HG03039 (cell line): ENCODE data around the gene FOXK1.

Experiments used
- ATAC-seq: cut with Tn5 transposase; IDR thresholded peaks from one replicate; pipeline ENCODE4 v1.9.1; 2021; ENCODE audit warnings: mild to moderate bottlenecking, moderate library complexity; ENCODE audit not compliant: unreplicated experiment

Gene FOXK1

DNA sequence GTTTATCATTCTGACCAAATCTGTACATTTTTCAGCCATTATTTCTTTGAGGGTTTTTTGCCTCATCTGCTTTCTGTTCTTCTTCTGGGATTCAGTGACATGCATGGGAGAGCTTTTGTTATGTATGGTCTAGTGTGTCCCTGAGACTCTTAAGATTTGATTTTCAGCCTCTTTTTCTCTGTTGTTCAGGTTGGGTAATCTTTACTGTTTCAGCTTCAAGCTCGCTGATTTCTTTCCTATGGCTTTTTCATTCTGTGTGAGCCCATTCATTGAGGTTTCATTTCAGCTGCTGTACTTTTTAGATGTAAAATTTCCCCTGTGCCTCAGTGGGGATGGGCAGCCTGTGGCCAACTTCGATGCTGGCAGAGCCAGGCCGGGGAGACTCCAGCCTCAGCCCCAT, 38.1 kb downstream of the FOXK1 start:
- ATAC-seq, result no peak

DNA sequence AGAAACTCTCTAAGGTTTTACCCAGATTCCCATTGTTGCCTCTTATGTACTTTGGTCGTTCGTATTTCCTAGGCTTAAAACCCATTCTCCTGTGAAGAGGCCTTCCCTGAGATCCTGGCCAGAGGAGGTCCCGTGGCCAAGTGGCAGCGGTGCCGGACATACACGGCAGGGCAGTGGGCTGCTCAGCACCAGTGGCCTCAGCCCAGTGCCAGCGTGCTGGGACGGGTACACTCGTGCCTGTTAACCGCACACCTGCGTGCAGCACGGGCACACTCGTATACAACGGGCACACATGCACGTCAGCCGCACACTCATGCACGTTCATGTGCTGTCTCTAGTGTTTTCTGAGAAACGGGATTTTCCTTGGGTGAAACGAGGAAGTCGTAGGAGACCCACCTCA, 40.2 kb downstream of the FOXK1 start:
- no peak for ATAC-seq

DNA sequence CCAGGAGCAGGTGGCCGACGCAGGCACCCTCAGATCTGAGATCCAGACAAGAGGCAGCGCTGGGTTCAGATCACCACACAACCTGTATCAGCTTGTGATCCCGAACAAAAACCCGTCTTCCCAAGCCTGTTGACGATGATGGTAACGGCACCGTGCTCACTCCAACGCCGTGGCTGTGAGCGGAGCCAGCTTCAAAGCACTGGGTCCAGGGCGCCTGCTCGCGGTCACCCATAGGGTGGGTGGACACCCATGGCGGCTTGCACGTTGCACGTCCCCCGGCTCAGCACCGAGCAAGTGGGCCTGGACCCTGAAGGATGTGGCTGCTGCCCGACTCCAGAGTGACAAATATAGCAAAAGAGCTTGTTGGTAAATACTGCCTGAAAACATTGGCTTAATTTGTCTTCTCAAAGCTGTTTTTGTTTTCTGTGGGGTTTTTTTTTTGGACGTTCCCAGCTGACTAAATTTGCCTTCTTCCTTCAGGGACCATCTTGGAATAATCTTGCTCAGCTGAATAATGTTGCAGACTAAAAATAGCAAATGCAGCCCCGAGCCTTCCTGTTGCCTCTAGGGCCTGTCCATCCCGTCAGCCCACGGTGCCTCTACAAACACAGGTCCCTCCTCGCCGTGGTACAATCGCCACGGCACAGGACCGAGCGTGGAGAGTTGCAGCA, 41.0 kb downstream of the FOXK1 start:
- ATAC-seq, result no peak

DNA sequence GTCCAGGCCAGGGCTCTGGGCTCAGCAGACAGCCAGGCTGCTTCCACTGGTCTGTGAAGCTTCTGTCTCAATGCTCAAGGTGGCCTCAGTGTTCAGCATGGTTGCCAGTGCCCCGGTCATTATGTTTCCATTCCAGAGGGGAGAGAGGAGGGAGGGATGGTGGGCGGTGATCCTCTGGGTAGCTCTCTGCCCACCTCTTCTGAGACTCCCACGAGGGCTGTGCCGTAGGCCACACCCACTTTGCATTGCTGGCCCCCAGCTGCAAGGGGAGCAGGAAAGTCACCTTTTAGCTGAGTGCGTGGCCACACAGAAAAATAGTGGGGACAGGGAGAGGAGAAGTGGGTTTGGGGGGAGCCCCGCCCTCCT, 42.5 kb downstream of the FOXK1 start:
- peak; percentile 22 for ATAC-seq

DNA sequence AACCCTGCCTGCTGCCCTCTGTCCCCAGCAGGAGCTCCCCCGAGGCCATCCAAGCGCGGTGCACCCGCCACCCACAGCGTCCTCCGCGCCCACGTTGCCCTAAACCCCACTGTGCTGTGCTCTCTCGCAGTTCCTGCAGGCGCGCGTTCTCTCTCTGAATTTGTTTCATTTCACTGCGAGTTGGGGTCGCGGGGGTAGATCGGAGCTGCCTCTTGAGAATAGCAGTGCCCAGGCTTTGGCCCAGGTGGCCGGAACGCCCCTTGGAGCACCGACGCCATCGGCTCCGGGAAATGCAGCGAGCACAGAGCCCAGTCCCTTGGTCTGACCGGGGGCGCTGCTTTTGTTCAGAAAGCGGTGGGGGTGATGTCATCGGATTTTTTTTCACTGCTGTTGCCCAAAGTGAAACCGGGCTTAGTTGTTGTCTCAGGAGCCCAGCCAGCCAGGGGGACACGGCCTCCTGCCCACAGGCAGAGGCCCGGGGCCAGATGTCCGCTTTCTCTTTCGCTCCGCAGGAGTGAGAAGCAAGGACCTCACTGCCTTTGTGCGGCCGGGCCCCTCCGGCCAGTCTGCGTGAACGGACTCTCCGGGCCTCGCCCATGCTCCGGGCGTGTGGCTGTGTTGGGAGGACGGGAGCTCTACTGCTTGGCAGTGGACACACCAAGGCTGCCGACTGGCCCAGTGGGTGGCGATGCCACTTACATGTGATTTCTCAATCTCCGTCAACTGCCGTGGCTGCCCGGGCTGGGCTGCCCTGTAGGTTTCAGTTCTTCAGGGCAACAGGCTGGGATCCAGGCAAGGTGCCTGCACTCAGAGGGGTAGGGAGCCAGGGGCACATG, 43.1 kb downstream of the FOXK1 start:
- peak; percentile 69 for ATAC-seq

DNA sequence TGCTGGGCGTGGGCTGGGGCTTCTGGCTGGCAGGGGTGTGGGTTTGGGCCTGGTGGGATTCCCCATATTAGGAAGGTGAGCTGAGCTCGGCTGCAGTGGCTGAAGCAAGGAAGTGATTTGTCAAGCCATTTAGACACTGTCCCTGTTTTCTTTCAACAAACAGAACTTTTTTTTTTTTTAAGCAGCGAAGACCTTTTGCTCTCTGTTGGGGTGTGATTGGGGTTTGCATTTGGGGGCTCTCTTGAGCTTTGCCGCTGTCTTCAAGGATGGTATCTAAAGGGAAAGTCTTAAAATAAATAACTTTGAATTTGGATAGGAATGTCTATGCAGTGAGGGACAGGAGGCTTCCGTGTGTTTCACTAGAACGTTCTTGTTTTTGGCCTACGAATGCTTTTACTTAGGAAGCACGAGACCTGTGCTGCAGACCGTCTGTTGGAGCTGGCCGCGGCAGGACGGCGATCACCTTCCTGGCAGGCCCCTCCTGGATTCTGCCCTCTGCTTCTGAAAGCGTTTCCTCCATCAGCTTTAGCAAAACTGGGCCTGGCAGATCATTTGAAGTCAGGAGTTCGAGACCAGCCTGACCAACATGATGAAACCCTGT, 43.9 kb downstream of the FOXK1 start:
- ATAC-seq, result no peak

DNA sequence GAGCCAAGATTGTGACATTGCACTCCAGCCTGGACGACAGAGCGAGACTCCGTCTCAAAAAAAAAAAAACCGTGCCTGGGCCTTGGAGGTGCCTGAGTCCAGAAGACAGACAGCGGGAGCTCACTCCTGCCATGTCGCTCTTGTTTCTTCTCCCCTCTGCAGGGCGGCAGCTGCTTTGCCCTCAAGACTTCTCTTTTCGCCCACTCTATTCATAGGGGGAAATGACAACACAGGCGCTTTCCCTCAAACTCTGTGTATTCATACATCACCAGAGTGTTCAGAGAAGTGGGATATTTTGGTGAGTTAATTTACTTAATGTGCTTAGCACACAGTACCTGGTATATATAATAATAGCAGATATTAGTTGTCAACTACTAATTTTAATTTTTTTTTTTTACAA, 44.5 kb downstream of the FOXK1 start:
- no peak for ATAC-seq

DNA sequence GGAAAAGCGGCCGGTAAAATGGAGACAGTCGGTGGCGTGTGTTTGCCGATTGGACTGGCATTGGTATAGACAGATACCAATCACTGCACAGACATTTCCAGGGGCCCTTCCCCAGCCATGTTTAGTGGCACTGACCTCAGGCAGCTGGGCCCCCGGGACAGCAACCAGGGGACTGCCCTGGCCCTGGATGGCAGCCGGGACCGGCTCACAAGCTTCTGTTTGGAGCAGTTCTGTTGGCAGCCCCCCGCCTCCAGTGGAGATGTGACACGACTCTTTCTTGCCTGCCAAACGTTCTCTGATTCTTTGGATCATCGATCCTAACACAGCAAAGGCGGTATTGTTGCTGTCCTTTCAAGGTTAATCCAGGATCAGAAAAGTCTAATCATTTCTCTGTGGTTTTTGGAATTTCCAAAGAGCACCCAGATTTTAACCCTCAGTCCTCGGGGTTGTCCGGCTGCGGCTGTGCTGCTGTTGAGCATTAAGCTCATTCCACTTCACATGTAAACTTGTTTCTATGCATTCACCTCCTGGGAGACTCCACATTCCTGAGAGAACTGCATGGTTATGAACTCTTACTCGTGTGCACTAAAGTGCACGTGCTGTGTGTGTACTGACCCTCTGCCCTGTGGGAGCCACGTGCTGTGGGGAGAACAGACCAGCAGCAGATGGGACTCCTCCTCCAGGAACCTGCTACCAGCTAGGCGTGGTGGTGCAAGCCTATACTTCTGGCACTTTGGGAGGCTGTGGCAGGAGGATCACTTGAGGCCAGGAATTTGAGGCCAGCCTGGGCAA, 46.0 kb downstream of the FOXK1 start:
- no peak for ATAC-seq

DNA sequence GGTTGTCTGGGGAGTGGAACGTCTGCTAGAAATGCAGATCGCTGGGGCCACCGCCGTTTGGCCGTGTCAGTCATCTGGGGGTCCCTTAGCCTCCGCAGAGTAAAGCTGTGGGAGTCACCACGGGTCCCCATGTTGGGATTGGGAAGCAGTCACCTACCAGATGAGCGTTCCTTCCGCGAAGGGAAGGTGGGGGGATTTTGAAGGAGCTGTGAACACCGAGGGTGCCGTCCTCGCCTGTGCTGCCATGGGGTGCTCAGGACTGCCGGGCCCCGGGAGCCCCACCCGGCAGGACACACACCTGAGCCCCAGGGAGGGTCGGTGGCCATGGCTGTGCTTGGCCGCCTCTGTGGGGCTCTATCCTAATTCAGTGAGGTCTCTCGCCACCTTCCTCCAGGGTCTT, 47.2 kb downstream of the FOXK1 start:
- no peak for ATAC-seq

DNA sequence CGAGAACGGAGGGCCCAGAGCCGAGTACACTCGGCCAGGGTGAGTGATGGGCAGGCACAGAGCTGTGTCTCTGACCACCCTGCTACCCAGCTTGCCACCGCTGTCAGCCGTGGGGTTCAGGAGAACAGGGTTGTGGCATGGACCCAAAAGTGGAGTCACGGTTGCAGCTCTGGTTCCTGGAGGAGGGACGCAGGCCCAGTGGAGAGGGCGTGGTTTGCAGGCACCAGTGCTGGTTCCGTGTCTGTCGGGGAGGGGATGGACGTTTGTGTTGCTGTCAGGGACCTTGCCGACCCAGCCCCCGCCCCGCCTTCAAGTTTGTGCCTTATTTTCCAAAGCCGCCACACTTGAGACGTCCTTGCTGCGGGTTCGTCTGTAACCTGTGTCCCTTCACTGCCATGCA, 48.2 kb downstream of the FOXK1 start:
- ATAC-seq, result no peak

DNA sequence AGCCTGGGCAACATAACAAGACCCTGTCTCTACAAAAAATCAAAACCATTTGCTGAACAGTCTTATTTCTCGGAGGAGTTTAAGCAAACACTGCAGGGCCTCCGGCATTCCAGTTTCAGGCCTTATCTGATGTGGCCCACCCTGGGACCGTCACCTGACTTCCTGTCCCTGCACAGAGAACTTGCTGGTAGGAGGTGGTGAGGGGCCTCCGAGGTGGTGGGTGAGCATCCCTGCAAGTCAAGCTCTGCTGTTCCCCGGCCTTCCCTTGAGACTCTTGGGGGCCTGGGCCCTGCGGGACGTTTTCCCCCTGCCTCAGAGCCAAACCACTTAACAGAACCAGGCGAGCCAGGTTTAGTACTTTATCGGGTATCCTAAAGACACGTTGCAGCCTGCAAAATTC, 48.9 kb downstream of the FOXK1 start:
- ATAC-seq, result no peak

DNA sequence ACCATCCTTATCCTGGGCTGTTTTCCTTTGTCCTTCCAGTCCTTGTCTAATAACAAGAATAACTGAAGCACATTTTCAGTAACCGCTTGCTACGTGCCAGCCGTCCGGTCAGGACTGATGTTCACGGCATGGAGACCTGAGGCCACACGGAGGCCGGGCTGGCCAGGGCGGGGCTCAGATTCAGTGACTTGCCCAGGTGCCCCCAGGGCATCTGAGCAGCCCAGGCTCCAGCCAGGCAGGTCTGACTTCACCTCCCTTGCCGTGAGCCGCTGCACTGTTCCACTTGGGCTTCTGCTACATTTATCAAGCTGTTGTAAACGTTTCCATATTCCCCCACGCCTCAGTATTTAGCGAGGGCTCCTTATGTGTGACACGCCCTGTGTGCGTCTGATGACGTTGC, 49.7 kb downstream of the FOXK1 start:
- ATAC-seq, result no peak

DNA sequence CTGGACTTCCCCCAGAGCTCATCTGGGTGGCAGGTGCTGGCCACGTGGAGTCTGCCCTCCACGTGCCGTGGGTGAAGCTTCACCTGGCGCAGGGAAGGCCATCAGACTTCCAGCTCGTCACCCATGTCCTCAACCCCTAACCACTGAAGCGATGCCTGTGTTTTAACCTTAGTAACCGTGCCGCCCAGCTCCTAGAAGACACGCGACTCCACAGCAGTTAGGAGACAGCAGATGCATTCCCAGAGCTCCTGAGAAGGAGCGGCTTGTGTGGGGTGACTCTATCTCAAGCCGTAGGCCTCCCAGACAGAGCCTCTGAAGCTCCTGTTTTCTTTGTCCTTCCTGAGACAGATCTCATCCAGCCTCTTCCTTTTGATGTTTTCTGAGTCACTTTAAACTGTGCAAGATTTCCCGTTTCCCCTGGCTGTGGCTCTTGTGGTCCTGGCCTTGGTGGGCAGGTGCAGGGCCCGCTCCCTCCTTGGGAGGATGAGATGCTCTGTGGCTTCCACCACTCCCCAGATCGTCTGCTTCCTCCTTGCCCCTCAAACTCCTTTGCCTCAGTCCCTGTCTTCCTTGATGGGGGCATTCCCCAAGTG, 51.9 kb downstream of the FOXK1 start:
- ATAC-seq, result no peak

DNA sequence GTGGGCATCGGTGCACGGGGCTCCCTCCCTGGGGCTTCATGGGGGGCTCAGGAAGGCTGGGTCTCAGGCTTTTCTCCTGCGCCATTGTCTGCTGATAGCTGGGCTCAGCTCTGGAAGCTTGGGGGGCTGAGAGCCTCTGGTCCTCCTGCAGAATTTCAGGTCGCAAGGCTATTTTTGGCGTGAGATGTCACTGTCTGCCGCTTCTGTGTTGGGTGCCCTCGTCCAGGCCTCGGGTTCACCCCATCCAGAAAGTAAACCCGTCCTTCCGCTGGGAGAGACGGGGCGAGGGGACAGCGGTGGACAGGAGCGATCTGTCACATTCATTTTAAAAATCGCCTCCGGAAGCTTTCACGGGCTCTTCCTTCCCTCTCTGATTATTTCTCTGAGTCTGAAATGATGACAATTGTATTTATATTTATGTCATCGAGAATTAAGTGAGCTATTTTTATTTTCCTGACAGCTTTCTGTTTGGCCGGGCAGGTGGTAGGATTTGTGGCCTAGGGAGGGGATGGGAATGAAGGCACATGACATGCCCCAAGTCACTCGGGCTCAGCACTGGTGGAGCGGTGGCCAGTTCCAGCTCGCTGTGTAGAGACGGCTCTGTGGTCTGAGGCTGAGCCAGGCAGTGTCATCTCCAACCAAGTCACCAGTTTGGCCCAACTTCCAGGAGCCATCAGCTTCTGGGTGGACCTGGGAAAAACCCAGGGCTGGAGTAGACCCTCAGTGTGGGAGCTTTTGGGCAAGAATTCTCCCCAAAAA, 52.7 kb downstream of the FOXK1 start:
- ATAC-seq, result no peak

DNA sequence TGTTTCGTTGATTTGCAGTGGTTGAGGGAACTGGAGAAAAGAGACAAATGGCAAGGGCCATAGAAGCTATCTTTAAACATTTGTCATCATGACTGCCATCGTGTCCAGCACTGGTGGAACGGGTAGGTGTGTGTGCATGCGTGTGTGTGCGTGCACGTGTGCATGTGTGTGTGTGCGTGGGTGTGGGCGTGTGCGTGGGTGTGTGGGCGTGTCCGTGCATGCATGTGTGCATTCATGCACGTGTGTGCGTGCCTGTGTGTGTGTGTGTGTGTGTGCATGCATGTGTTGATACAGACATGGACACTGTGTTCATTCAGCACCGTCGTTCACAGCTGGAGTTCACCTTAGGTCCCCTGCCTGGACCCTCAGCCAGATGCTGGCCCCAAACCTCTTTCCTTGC, 55.2 kb downstream of the FOXK1 start:
- no peak for ATAC-seq

DNA sequence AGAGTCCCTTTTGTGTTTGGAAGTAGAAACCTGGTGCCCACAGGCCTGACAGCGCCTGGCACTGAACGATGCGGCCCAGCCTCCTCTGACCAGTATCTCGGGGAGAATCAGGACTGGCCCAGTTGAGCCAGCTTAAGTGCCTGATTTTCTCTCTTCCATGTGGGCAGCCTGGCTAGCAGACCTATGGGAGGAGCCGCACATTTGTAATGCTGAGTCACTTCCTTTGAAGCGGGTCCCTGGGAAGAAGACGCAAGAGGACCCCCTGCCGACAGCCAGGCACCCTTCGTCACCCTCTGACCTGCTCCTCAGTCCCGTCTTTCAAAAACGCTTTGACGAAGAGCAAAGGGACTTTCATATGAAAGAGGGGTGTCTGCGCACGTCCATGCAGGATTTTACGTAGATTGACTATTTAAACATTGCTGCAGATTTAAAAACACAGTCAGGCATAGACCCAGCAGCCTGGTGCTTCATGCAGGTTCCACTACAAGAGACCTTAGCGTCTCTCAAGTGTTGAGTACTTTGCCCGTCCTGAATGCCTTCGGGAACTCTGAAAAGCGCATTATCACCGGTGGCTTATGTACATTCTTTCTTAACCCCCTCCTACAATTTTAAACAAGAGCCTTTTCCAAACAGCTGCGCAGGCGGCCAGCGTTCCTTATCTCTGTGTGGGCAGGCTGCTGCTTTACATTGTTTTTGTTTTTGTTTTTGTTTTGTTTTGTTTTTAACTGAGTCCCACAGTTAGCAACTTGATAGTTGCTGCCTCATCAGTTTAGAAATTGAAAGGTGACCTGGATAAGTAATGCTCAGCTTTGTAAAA, 56.8 kb downstream of the FOXK1 start:
- no peak for ATAC-seq

DNA sequence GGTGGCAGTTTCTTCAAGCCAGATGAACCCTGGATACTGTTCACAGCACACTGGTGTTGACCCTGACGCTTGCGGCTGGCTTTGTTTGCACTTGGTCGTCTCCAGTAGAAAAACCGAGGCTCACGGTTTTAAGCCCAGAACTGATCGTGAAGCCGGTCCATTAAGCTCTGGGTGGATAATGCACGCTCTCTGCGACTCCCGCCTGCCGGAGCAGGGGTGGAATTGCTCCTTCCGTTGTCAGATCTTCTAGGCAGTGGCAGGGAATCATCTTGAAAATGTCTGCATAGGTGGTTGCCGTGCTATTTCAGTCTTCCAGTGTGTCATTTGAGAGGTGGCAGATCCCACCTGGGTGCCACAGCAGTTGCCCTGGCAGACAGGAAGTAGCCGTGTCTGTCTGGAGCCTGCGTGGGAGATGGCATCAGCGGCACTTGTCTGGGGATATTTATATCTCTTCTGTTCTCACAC, 57.5 kb downstream of the FOXK1 start:
- no peak for ATAC-seq

DNA sequence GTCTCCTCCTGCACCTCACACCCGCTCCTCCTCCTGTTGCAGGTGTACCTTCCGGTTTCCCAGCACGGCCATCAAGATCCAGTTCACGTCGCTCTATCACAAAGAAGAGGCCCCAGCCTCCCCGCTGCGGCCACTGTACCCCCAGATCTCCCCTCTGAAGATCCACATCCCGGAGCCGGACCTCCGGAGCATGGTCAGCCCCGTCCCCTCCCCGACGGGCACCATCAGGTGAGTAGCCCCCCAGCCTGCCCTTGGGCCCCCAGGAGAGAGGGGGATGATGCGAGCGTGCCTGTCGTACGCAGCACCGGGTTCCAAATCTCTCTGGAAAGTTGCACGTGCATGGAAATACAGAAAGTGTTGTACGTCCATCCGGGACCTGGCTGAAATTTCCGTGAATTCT, 58.7 kb downstream of the FOXK1 start:
- ATAC-seq, result no peak

DNA sequence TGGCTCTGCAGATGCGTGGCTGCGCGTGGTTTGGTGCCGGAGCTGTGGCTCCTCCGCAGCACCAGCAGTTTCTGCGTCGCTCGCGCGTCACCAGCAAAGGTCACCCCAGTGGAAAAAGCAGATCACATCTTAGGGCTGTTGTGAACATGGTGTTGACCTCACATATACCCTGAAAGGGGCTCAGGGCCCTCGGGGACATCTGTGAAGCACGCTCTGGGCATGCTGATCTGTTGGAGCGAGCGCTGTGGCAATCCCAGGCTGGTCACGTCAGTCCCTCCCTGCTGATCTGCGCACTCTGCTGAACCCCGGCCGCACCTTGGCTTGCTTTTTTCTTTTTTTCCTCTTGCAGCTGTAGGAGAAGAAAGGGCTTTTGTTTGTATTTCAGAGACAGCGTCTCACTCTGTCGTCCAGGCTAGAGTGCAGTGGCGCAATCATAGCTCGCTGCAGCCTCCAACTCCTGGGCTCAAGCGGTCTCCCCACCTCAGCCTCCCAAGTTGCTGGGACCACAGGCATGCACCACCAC, 60.0 kb downstream of the FOXK1 start:
- no peak for ATAC-seq
